Measurements from ENCODE around the gene RABEP2. TPM values are rescaled to one million over a fixed set of nuclear protein-coding genes. Genes with fewer than 3 reads are reported as not detected.

The RABEP2 gene
- total and polyA plus RNA-seq, 2 experiments from 2014 or later, result 11.8 to 27.2 TPM

DNA sequence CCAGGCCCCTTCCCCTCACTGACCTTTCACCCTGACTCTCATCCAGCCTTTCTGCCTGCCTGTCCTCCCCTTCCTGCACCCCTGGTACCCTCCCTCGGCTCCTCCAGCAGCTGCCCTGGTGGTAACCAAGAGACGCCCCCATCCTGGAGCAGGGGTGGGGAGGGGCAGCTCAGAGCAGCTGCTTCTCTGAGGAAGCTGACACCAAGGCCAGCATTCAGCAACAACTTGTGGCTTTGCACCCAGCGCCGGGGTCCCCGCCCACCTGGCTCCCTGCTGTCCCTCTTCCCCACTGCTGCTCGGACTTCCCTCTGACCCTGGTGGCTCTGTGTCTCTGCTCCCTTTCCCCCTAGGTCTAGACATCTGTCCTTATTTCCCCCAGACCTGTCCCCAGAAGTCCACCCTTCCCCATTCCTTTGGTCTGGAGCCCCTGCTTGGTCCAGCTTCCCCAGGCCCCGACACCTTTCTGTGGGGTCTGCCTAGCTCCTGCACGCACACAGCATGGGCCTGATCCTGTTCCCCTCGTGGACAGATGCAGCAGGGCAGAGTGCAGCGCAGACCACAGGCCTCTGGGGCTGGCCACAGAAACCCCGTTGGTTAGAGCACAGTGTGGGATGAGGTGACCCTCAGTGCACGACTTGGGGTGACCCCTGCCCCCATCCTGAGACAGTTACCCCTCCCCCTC lies 47.9 kb downstream of the RABEP2 start:
- no peak overlapping the region for H3K27ac ChIP-seq (ENCODE audit: low read depth)
- no peaks in the 10 kb centered on the region for H3K36me3 ChIP-seq (ENCODE audit: insufficient read depth)
- peak; percentile 1; the same call in 1 of the 3 replicates for ATAC-seq
- Mint-ChIP-seq H3K4me1 (peaks cover 40% of the 10 kb centered on the region), H3K27ac (peak overlapping the region; percentile 31; the same call in 1 of the 2 replicates), H3K4me3 (0 out of 3 replicates have a peak overlapping the region, but pooled peaks have one; percentile 23), H3K27me3 (ENCODE audit: insufficient read depth, low read depth, poor library complexity) (peaks cover 25% of the 10 kb centered on the region), H3K9me3 (no peaks in the 10 kb centered on the region; the same call in 2 of the 3 replicates), H3K36me3 (ENCODE audit: low read depth) (peaks cover 18% of the 10 kb centered on the region)
- no peaks in the 10 kb centered on the region for H3K79me2 ChIP-seq (replicated peaks; ENCODE audit: insufficient read depth)
- H3K27me3 ChIP-seq (ENCODE audit: insufficient read depth), result peaks cover 22% of the 10 kb centered on the region; the same call in 1 of the 2 replicates
- no peak for DNase-seq (ENCODE audit: low spot score)
- H3K4me1 ChIP-seq (ENCODE audit: insufficient read depth), result peaks cover 22% of the 10 kb centered on the region; the same call in 1 of the 2 replicates
- H3F3A ChIP-seq (replicated peaks; ENCODE audit: low read depth), result peaks cover 12% of the 10 kb centered on the region
- H3K4me2 ChIP-seq, result peak overlapping the region; percentile 99; the same call in 1 of the 2 replicates
- H2AFZ ChIP-seq, result no peak overlapping the region
- H4K20me1 ChIP-seq (replicated peaks; ENCODE audit: insufficient read depth), result no peaks in the 10 kb centered on the region; the same call in 1 of the 2 replicates
- H3K4me3 ChIP-seq, result no peak overlapping the region
- no peaks in the 10 kb centered on the region for H3K9me2 ChIP-seq (ENCODE audit: insufficient read depth)
- TF ChIP-seq STAT1 (IDR thresholded peaks at IDR 0.05; ENCODE audit: unreplicated experiment) (no peak), EZH2 (IDR thresholded peaks at IDR 0.05; ENCODE audit: low read depth, unreplicated experiment) (no peak), ZNF331 (CRISPR knock-in tag; IDR thresholded peaks at IDR 0.05; ENCODE audit: low read depth) (no peak), NANOG (IDR thresholded peaks at IDR 0.05; ENCODE audit: borderline replicate concordance) (no peak), ZNF114 (CRISPR knock-in tag; IDR thresholded peaks at IDR 0.05) (no peak), POLR2AphosphoS5 (IDR thresholded peaks at IDR 0.05; ENCODE audit: low read depth) (no peak; the same call in 1 of the 2 replicates), CREB1 (CRISPR knock-in tag; IDR thresholded peaks at IDR 0.05; ENCODE audit: low read depth) (no peak), EZH2phosphoT487 (IDR thresholded peaks at IDR 0.05; ENCODE audit: unreplicated experiment) (no peak), JUNB (IDR thresholded peaks at IDR 0.05; ENCODE audit: unreplicated experiment) (no peak), ETS1 (IDR thresholded peaks at IDR 0.05) (no peak), ZNF462 (CRISPR knock-in tag; IDR thresholded peaks at IDR 0.05) (no peak)
- TF ChIP-seq, protein P1, sequence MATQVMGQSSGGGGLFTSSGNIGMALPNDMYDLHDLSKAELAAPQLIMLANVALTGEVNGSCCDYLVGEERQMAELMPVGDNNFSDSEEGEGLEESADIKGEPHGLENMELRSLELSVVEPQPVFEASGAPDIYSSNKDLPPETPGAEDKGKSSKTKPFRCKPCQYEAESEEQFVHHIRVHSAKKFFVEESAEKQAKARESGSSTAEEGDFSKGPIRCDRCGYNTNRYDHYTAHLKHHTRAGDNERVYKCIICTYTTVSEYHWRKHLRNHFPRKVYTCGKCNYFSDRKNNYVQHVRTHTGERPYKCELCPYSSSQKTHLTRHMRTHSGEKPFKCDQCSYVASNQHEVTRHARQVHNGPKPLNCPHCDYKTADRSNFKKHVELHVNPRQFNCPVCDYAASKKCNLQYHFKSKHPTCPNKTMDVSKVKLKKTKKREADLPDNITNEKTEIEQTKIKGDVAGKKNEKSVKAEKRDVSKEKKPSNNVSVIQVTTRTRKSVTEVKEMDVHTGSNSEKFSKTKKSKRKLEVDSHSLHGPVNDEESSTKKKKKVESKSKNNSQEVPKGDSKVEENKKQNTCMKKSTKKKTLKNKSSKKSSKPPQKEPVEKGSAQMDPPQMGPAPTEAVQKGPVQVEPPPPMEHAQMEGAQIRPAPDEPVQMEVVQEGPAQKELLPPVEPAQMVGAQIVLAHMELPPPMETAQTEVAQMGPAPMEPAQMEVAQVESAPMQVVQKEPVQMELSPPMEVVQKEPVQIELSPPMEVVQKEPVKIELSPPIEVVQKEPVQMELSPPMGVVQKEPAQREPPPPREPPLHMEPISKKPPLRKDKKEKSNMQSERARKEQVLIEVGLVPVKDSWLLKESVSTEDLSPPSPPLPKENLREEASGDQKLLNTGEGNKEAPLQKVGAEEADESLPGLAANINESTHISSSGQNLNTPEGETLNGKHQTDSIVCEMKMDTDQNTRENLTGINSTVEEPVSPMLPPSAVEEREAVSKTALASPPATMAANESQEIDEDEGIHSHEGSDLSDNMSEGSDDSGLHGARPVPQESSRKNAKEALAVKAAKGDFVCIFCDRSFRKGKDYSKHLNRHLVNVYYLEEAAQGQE (IDR thresholded peaks at IDR 0.05; ENCODE audit: unreplicated experiment), result no peak
- TF ChIP-seq, protein P2, sequence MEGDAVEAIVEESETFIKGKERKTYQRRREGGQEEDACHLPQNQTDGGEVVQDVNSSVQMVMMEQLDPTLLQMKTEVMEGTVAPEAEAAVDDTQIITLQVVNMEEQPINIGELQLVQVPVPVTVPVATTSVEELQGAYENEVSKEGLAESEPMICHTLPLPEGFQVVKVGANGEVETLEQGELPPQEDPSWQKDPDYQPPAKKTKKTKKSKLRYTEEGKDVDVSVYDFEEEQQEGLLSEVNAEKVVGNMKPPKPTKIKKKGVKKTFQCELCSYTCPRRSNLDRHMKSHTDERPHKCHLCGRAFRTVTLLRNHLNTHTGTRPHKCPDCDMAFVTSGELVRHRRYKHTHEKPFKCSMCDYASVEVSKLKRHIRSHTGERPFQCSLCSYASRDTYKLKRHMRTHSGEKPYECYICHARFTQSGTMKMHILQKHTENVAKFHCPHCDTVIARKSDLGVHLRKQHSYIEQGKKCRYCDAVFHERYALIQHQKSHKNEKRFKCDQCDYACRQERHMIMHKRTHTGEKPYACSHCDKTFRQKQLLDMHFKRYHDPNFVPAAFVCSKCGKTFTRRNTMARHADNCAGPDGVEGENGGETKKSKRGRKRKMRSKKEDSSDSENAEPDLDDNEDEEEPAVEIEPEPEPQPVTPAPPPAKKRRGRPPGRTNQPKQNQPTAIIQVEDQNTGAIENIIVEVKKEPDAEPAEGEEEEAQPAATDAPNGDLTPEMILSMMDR (conservative IDR thresholded peaks at IDR 0.05; ENCODE audit: low read depth in 2 of 2), result no peak
